Cortex of kidney (tissue), 1 donor: ENCODE measurements around the gene ZSCAN5C.
"Not testable (repeated sequence)": the region's sequence is repeated elsewhere in the genome, so short reads cannot be mapped to it uniquely, and the experiment has no call there.

Experiments
- DNase-seq: peaks from one replicate; lab custom pipeline; 2025; lab: John Stamatoyannopoulos, UW

Gene ZSCAN5C

GRCh38 chr19:56193981-56194640, 8.0 kb upstream of the ZSCAN5C start:
- DNase-seq, result no peak

GRCh38 chr19:56197646-56198045, 4.4 kb upstream of the ZSCAN5C start, which contains the start of gene ZSCAN5B:
Gene ZSCAN5B, minus strand, starts transcription at chr19:56197783. Its CDS starts 4,731 bp downstream, at chr19:56193052.
- not testable (repeated sequence) for DNase-seq

GRCh38 chr19:56199687-56200086, 2.4 kb upstream of the ZSCAN5C start:
- no peak for DNase-seq

- DNase-seq, result not testable (repeated sequence)
These were observed 5.5 kb downstream of the ZSCAN5C start for GRCh38 chr19:56207581-56207980.

GRCh38 chr19:56209091-56209490, 7.0 kb downstream of the ZSCAN5C start:
- DNase-seq, result no peak

GRCh38 chr19:56210036-56210435, 8.0 kb downstream of the ZSCAN5C start:
- not testable (repeated sequence) for DNase-seq

GRCh38 chr19:56211718-56212117, 9.6 kb downstream of the ZSCAN5C start:
- DNase-seq, result no peak

GRCh38 chr19:56217039-56217949, 15.2 kb downstream of the ZSCAN5C start:
- DNase-seq, result no peak

- no peak for DNase-seq
These were observed 16.9 kb downstream of the ZSCAN5C start for GRCh38 chr19:56218961-56219360.

GRCh38 chr19:56221442-56221841, 19.4 kb downstream of the ZSCAN5C start:
- not testable (repeated sequence) for DNase-seq

- DNase-seq, result no peak
These were observed 19.8 kb downstream of the ZSCAN5C start for GRCh38 chr19:56221851-56222250.

GRCh38 chr19:56222901-56223300, 20.8 kb downstream of the ZSCAN5C start:
- no peak for DNase-seq

GRCh38 chr19:56223481-56223880, 21.4 kb downstream of the ZSCAN5C start:
- DNase-seq, result no peak

GRCh38 chr19:56245121-56245740, 43.2 kb downstream of the ZSCAN5C start:
- no peak for DNase-seq

GRCh38 chr19:56245764-56246163, 43.7 kb downstream of the ZSCAN5C start:
- not testable (repeated sequence) for DNase-seq

- not testable (repeated sequence) for DNase-seq
These were observed 46.8 kb downstream of the ZSCAN5C start for GRCh38 chr19:56248736-56249338.

- DNase-seq, result no peak
These were observed 50.8 kb downstream of the ZSCAN5C start for GRCh38 chr19:56252699-56253422.

GRCh38 chr19:56253737-56254136, 51.7 kb downstream of the ZSCAN5C start:
- no peak for DNase-seq

GRCh38 chr19:56258272-56258671, 56.2 kb downstream of the ZSCAN5C start:
- DNase-seq, result no peak
